OCI-LY1 (cell line): ENCODE measurements around the gene JADE3.

Experiments used
- EZH2 ChIP-seq: fragments of 200-600 bp; sonication (generic), shearing (Covaris generic); IDR thresholded peaks from 2 replicates; pipeline ENCODE4 v1.8.0; 2017; ENCODE audit warnings: borderline replicate concordance, mixed run types, mild to moderate bottlenecking, antibody characterized with exemption, low read length, moderate library complexity, mixed read lengths
- TF ChIP-seq, protein P1 (sequence below): fragments of 200-600 bp; sonication (generic), shearing (Covaris generic); IDR thresholded peaks from 2 replicates; pipeline ENCODE4 v1.5.1; 2017; ENCODE audit warnings: mild to moderate bottlenecking, antibody characterized with exemption, low read length, moderate library complexity, mixed read lengths

DNA sequence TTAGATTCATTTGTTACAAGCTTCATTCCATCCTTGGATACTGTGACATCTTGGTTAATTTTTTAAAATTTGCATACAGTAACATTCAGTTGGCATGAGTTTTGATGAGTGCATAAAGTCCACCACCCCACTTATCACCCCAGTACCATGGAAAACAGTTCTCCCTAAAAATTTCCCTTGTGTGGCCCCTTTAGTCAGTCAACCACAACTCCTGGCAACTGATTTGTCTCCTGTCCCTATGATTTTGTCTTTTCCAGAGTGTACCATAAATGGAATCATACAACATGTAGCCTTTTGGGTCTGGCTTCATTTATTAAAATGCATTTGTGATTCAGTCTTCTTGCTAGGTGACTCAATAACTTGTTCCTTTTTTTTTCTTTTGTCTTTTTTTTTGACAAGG is 45.5 kb upstream of the JADE3 start:
- TF ChIP-seq, protein P1, sequence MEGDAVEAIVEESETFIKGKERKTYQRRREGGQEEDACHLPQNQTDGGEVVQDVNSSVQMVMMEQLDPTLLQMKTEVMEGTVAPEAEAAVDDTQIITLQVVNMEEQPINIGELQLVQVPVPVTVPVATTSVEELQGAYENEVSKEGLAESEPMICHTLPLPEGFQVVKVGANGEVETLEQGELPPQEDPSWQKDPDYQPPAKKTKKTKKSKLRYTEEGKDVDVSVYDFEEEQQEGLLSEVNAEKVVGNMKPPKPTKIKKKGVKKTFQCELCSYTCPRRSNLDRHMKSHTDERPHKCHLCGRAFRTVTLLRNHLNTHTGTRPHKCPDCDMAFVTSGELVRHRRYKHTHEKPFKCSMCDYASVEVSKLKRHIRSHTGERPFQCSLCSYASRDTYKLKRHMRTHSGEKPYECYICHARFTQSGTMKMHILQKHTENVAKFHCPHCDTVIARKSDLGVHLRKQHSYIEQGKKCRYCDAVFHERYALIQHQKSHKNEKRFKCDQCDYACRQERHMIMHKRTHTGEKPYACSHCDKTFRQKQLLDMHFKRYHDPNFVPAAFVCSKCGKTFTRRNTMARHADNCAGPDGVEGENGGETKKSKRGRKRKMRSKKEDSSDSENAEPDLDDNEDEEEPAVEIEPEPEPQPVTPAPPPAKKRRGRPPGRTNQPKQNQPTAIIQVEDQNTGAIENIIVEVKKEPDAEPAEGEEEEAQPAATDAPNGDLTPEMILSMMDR, result no peak
- no peak for TF ChIP-seq EZH2
